CD4-positive, alpha-beta T cell treated with Interleukin-6 at 100 ng/mL for 8 hours (primary cell): Measurements from ENCODE around the gene PPP1R14B.

Experiments
- DNase-seq: peaks from one replicate; pipeline ENCODE4 v3.0.0-alpha.2; 2020; ENCODE audit warnings: mixed read lengths, low spot score

PPP1R14B gene

DNA sequence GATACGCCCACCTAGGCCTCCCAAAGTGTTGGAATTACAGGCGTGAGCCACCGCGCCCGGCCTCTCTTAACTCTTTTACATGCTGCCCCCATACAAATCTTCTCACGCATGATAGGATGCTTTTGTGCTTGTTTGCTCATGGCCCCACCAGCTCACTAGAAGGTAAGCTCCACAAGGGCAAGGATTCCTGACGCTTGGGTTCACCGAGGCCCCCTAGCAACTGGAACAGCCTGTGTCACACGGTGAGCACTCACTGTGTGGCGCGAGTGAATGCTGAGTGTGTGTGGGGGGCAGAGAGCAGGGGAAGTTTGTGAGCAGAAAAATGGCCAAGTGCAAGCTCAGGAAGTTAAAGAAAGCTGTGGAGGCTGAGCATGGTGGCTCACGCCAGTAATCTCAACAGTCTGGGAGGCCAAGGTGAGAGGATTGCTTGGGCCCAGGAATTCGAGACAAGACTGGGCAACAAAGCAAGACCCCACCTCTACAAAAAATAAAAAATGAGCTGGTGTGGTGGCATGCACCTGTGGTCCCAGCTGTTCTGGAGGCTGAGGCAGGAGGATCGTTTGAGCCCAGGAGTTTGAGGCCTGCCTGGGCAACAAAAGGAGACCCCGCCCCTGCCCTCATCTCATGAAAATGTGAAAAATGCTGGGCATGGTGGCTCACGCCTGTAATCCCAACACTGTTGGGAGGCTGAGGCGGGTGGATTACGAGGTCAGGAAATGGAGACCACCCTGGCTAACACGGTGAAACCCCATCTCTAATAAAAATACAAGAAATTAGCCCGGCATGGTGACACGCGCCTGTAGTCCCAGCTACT, 35.4 kb upstream of the PPP1R14B start:
- DNase-seq, result no peak

DNA sequence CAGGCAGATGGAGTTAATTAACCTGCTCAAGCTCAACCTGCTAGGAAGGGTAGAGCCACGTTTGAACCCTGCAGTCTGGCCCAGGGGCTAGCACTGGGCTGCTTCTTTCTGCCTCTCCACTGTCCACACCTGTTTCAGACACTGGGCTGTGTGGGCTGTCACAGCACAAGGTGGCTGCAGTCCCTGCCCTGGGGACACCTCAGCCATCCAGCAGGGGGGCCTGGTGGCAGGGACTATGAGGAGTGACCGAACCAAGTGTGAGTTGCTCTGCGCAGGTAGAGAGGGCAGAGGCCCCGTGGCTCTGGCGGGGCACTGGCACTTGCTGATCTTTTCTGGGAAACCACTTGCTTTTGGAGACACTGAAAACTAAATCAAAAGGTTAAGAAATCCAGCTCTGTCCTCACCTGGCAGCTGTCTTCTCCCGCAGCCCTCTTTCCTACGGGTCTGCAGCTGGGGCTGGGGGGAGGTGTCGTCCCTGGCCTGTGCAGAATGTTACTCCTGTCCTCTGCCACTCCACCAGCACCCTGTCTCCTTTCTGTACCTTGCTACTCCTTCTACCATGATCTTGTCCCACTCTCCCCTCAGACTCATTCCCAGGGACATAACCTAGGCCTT, 31.9 kb upstream of the PPP1R14B start:
- DNase-seq, result no peak

DNA sequence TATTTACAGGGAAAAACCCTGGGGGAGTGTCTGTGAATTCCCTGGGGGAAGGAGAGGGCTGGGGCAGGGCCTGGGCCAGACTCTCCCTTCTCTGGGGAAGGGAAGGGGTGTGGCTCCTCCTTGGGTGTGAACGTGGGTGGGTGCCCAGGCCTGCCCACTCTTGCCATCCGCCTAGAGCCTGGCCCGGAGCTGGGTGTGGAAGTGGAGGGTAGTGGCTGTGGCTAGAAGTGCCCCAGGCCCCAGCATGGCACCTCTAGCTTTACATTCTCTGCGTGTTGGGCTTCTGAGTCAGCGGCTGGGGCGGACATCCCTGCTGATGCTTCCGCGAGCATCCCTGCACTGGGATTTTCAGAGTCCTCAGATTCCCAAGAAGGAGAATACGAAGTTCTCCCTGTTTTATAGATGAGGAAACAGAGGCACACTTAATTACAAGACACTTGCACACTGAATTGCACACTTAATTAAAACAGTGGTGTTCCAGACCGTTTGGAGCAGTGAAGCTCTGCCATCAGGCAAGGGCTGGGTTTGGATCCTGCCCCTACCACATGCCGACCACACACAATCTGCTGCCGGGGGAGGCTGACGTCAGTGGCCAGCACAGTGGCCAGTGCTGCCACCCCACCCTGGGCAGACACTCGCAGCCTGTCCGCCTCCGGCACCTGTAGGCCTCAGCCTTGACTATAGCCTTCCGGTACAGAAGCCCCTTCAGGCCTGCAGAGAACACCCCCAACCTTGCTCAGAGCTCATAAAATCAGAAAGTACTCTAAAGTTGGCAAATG, 30.1 kb upstream of the PPP1R14B start:
- DNase-seq, result no peak

DNA sequence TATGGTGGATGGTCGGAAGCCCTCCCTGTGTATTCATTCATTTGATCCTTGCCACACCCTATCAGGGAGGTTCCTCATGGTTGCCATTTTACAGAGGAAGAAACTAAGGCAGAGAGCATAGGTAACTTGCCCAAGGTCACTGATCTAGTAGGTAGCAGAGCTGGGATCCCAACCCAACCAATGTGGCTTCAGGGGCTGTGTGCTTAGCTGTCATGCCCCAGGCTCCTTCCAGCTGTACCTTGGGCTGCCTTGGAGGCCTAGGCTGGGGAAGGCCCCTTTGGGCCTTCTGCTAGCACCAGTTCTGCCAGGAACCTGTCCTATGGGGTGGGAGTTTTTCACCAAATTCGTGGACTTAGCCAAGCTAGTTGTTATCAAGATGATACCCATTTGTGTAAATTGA, 29.1 kb upstream of the PPP1R14B start:
- no peak for DNase-seq

DNA sequence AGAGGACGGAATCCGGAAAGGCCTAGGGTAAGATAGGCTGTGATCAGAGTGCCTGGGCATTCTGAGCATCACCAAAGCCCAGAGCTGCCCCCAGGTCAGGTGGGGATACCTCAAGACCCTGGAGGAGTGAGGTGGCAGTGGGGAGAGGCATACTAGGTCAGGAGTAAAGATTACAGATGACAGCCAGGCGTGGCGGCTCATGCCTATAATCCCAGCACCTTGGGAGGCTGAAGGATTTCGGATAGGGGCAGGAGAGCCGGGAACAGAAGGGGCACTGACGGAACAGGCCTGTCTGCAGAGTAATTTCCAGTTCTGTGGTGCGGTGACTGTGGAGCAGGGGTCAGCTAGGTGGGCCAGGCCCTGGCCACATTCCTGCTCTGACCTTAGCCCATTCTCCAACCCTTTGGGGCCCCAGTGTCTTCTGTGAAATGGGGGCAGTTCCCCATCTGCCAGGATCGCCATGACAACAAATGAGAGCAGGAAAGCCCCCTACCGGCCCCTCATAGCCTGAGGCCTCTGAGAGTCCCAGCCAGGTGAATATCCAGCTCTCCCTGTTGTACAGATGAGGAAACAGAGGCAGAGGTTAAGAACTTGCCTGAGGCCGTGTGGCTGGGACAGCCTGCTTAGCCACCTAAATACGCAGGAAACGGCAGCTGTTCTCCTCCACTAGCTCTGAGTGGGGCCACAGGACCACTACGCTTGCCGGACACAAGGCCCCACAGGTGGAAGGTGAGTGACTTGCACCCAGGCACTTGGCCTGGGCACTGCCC, 28.5 kb upstream of the PPP1R14B start:
- DNase-seq, result no peak

DNA sequence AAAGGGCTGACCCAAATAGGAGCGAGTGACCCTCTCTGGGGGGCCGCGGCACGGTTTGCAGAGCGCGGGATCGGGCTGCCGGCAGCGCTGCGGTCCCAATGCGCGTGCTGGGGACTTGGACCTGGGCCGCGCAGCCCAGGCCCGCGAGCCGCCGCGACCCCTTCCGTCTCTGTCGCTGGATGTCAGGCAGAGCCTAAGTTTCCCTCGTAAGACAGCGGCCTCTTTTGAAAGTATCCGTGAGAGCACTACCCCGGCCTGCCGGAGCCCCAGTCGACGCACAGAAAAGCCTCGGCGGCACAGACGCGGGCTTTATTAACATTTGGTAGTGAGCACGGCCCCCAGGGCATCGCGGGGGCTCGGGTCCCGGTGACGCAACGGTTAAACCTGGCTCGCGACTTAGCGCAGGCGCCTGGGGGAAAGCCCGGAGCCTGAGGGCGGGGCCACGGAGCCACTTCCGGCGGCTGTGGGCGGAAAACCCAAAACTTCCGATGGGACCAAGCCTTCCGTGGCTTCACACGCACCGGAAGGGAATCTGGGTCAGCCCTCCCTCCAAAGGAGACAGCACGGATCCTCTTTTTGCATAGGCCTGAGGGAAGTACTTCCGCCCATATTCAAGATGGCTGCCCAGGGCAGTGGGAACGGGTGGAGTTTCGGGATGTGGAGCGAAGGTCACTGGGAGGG, 22.9 kb upstream of the PPP1R14B start:
- DNase-seq, result peak; percentile 98

DNA sequence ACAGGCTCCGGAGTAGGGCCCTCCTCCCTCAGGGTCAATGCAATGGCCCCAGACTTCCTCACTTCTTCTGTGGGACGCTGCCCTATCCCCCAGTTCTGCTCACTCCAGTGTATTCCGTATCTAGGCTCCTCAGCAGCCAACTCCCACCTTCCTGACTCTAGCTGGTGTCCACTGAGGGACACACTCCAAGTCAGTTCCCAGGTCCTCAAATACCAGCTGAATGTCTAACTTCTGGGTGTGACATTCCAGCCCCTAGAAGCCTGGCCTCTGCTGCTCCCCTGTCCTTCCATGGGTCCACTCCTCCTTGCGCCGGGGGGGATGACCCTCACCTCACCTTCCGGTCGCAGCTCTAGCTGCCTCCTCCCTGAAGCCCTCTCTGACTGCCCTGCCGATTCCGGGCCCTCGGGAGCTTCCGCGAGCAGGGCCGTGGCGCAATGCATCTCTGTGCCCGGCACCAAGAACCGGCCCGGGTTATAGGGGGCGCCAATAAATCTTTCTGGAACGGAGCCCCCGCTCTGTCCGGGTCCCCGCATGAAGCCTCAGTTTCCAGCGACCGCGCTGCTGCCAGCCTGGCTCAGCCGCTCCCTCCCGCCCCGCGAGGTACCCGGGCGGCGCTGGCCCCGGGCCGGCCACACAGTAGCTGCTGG, 22.3 kb upstream of the PPP1R14B start:
- peak; percentile 39 for DNase-seq

DNA sequence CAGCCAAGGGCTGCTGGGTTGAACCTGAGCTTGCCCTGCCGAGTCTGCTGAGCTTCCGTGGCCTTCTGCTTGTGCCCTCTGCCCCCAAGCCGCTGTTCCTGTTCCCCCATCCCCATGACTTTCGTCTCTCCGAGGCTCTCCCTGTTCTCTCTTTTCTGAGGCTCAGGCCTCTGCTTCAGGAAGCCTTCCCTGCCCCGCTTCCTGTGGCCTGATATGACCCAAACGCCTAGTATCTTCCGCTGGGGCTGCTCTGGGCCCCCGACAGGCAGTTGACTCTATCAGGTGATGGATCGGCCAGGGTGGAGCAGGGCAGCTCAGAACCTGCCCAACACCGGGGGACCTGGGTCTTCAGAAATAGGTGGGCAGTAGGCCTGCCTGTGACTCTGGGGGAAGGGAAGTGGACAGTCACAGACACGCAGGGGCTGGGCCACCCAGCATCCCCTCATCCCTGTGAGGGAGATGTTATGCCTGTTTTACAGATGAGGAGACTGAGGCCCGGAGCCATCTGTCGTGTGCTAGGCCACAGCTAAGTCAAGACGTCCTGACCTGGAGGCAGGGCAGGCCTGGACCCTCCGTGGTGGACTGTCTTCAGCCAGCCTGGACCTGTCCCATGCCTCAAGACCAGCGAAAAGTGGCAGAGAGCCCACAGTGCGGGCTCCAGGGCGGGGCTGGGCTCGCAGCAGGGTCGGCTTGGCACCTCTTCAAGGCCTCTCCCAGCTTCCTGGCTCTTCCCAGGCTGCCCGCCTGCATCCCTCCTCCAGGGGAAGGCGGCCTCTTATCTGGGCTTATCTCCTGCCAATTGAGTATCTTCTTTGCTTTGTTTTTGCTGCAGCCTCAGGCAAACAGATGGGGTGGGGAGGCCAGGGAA, 21.5 kb upstream of the PPP1R14B start:
- DNase-seq, result no peak

DNA sequence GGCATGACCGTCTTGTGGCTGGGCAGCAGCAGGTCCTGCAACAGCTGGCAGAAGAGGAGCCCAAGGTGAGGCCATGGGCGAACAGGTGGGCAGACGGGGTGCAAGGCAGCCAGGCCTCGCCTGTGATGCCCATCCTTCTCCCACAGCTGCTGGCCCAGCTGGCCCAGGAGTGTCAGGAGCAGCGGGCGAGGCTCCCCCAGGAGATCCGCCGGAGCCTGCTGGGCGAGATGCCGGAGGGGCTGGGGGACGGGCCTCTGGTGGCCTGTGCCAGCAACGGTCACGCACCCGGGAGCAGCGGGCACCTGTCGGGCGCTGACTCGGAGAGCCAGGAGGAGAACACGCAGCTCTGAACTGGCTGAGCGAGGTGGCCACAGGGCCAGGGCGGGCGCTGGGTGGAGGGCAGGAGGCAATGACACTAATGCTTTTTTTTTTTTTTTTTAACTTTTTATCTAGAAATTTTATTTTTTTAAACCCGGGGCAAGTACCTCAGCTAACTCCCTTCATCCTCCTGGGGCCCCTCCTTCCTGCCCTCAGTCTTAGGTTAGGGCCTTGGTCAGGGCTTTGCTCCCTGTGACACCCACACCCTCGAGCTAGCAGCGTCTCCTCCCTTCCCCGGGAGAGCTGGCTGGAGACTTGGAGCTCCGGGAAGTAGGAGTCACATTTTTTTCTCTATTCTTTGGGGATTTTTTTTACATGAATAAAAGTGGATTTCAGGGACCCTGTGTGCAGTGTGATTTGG, 20.6 kb upstream of the PPP1R14B start:
- no peak for DNase-seq

DNA sequence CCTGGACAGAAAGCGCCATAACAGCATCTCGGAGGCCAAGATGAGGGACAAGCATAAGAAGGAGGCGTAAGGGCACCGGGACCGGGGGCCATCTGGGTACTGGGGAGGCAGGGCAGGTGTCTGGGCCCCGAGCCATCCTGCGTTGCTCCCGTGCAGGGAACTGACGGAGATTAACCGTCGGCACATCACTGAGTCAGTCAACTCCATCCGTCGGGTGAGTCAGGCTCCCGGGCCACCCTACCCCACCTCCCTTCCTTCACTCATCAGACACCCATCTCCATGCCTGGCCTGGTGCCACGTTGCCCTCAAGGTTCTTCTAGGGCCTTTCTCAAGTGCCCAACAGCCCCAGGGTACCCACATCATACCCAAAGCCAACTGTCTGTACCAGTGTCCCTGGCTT, 19.6 kb upstream of the PPP1R14B start:
- DNase-seq, result no peak

DNA sequence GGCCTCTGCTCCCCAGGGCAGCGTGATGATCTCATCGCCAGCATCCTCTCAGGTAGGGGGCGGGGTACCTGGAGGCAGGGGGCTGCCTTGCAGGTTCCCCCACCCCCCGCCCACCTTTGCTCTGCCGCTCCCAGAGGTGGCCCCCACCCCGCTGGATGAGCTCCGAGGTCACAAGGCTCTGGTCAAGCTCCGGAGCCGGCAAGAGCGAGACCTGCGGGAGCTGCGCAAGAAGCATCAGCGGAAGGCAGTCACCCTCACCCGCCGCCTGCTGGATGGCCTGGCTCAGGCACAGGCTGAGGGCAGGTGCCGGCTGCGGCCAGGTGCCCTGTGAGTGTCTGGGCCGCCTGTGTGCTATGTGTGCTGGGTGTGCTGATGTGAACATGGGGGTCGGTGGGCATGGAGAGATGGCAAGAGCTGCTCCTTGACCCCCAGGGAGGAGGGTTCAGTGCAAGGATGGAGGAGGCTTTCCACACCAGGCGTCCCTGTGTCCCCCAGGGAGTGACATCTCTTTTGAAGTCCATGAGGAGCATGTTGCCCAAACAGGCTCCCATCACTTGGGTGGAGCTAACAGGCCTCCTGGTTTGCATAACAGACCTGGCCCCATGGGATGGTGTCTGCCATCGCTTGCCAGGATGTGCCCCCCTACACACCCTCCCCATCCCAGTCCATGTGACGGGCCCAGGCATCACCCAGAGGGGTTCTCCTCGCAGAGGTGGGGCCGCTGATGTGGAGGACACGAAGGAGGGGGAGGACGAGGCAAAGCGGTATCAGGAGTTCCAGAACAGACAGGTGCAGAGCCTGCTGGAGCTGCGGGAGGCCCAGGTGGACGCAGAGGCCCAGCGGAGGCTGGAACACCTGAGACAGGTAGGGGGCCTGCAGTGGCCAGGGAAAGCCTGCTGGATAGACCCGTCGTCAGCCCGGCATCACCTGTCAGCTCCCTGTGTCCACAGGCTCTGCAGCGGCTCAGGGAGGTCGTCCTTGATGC, 18.7 kb upstream of the PPP1R14B start:
- DNase-seq, result no peak

DNA sequence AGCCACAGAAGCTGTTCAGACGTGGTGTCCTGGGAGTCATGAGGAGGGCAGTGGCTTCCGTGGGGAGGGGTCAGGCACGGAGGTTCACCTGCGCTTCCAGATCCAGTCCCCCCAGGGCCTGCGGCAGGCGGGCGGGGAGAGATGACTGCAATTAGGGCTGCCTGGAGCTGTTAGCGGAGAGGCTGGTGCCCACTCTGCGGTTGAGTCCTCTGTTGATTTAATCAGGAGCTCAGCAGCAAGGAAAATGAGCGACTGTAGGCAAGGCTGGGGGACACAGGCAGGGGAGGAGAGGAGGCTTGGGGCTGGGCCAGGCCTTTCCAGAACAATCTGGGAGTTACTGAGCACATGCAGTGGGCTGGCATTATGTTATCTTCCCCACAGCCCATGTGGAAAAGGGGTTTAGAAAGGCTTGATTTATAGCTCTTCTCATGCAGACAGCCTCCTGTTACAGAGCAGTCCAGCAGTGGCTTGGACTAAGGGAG, 17.7 kb upstream of the PPP1R14B start:
- DNase-seq, result no peak

DNA sequence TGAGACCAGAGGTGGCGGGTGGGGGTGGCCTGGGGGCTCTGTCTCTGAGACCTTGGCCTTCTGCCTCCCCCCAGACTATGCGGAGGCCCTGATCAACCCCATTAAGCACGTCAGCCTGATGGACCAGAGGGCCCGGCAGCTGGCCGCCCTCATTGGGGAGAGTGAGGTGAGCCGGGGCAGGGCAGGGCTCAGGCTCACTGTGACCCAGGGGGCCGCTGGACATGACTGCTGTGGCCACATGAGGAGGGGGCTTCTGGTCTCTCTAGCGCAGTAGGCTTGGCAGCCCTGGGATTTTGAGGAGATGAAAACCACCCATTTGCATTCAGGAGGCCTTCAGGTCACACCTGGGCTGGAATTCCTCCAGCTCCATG, 17.2 kb upstream of the PPP1R14B start:
- DNase-seq, result no peak

DNA sequence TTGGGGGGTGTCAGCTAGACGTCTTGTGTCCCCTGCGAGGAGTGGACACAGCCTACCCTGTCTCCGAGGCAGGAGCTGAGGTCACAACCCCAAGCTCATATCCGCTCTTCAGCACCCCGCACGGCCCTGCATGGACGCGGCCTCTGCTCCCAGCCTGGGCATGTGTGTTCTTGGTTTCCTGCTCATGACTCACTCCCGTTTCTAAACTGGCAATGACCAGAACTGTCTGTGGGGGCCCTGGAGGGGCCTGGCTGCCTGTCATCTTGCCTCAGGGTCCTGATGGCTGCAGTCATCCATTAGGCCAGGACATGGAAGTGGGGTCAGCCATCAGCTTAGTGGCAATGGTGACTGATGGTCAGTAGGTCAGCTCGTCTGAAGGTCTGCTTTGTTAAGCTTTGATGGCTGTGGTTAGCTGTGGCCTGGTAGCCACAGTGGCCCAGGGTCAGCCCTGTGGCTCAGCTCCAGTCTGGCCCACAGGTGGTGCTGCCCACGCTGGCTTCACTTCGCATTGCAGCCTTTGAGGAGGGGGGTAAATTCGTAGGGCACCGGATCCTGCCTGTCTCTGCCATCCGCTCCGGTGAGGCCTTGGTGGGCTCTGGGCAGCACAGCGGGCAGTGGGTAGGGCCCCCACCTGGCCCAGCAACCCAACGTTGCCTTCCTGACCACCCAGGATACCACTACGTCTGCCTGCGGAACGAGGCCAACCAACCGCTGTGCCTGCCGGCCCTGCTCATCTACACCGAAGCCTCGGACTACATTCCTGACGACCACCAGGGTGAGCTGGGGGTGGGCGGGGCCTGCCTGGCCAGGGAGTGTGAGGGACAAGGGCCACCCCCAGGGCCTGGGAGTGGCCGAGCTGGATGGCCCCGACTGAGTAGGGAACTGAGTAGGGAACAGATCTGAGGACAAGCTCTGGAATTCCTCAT, 16.5 kb upstream of the PPP1R14B start:
- DNase-seq, result no peak

DNA sequence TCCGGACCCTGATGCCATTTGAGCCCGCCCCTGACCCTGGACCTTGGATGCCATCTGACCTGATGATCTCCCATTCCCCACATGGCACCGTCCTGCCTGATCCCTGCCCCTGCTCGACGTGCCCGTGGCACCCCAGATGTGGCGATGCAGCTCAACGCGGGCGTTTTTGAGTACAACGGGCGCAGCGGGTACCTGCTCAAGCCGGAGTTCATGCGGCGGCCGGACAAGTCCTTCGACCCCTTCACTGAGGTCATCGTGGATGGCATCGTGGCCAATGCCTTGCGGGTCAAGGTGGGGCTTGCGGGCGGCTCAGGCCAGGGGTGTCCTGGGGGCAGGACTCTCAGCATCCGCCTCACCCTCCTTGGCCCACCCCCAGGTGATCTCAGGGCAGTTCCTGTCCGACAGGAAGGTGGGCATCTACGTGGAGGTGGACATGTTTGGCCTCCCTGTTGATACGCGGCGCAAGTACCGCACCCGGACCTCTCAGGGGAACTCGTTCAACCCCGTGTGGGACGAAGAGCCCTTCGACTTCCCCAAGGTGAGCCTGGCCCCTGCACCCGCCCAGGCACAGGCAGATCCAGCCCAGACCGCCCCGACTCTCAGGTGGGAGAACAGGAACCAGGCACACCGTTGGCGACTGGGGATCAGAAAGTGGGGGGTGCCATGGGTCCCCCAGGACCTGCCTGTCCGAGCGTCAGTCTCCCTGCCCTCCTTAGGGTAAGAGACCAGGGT, 15.7 kb upstream of the PPP1R14B start:
- no peak for DNase-seq

DNA sequence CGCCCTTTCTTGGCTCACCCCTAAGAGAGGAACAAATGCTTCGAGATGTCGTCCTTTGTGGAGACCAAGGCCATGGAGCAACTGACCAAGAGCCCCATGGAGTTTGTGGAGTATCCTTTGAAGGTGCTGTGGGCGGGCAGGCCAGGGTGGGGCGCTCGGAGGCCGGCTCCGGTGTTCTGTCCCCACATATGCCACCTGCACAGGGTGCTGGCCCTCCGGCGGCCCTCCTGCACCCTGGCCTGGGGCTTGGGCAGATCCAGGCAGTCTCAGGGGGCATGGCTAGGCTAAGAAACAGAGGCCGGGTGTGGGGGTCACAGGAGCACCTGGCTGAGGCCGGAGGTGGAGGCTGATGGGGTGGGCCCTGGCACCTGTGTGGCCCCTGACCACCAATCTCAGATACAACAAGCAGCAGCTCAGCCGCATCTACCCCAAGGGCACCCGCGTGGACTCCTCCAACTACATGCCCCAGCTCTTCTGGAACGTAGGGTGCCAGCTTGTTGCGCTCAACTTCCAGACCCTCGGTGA, 14.9 kb upstream of the PPP1R14B start:
- DNase-seq, result no peak
